ENCODE results near the gene PLD1. TPM values are rescaled to one million over a fixed set of nuclear protein-coding genes. Genes with fewer than 3 reads are reported as not detected.

PLD1 gene
- total RNA-seq, 1 donor: 19.4 TPM

GRCh38 chr3:171614318-171614921 is 195.9 kb downstream of the PLD1 start:
- H3K4me3 ChIP-seq (ENCODE audit: low read depth, low read length): no peak overlapping the region
- TF ChIP-seq, protein P1, sequence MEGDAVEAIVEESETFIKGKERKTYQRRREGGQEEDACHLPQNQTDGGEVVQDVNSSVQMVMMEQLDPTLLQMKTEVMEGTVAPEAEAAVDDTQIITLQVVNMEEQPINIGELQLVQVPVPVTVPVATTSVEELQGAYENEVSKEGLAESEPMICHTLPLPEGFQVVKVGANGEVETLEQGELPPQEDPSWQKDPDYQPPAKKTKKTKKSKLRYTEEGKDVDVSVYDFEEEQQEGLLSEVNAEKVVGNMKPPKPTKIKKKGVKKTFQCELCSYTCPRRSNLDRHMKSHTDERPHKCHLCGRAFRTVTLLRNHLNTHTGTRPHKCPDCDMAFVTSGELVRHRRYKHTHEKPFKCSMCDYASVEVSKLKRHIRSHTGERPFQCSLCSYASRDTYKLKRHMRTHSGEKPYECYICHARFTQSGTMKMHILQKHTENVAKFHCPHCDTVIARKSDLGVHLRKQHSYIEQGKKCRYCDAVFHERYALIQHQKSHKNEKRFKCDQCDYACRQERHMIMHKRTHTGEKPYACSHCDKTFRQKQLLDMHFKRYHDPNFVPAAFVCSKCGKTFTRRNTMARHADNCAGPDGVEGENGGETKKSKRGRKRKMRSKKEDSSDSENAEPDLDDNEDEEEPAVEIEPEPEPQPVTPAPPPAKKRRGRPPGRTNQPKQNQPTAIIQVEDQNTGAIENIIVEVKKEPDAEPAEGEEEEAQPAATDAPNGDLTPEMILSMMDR (IDR thresholded peaks at IDR 0.05; ENCODE audit: insufficient read depth, low read depth, low read length): peak; percentile 65
- peak; percentile 36 for DNase-seq (ENCODE audit: low read depth)

- no peak overlapping the region for H3K4me3 ChIP-seq (ENCODE audit: low read depth, low read length)
- TF ChIP-seq, protein P1 (IDR thresholded peaks at IDR 0.05; ENCODE audit: insufficient read depth, low read depth, low read length): no peak
- no peak for DNase-seq (ENCODE audit: low read depth)
Measured at GRCh38 chr3:171607452-171607851, 202.8 kb downstream of the PLD1 start.

GRCh38 chr3:171606151-171606751 is 204.0 kb downstream of the PLD1 start:
- peak; percentile 48 for DNase-seq (ENCODE audit: low read depth)
- H3K4me3 ChIP-seq (ENCODE audit: low read depth, low read length): no peak overlapping the region
- TF ChIP-seq, protein P1 (IDR thresholded peaks at IDR 0.05; ENCODE audit: insufficient read depth, low read depth, low read length): no peak

DNA sequence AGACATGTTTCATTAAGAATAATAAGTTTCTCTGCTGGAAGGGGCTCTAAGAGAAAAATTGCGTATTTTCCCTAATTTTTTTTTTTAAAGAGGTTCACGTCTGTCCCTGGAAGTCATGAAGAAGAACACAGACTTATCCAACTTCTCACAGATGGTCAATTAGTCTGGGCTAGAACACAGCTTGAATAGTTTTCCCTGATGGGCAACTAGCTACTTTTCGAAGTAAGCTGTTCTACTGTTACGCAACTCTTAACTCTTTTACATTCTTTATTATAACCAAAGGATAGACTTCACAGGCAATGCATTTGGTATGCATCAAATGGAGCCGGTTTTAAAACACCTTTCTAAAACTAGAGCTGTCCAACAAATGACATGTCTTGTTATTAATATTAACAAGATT is 205.9 kb downstream of the PLD1 start:
- H3K4me3 ChIP-seq (ENCODE audit: low read depth, low read length): no peak overlapping the region
- TF ChIP-seq, protein P1 (IDR thresholded peaks at IDR 0.05; ENCODE audit: insufficient read depth, low read depth, low read length): no peak
- no peak for DNase-seq (ENCODE audit: low read depth)

GRCh38 chr3:171602072-171602471 is 208.2 kb downstream of the PLD1 start:
- no peak for DNase-seq (ENCODE audit: low read depth)
- TF ChIP-seq, protein P1 (IDR thresholded peaks at IDR 0.05; ENCODE audit: insufficient read depth, low read depth, low read length): no peak
- no peak overlapping the region for H3K4me3 ChIP-seq (ENCODE audit: low read depth, low read length)

GRCh38 chr3:171600030-171600429 is 210.3 kb downstream of the PLD1 start:
- TF ChIP-seq, protein P1 (IDR thresholded peaks at IDR 0.05; ENCODE audit: insufficient read depth, low read depth, low read length): no peak
- no peak for DNase-seq (ENCODE audit: low read depth)
- no peak overlapping the region for H3K4me3 ChIP-seq (ENCODE audit: low read depth, low read length)
